ENCODE data around the gene CAPZA2. TPM values are rescaled to one million over a fixed set of nuclear protein-coding genes. Genes with fewer than 3 reads are reported as not detected.

Gene CAPZA2
- total and polyA plus RNA-seq, 9 of the 15 experiments (the other 6 are each of a cell fraction or from before 2014, with no cell fraction given), result 67.0 to 524 (median 176) TPM

DNA sequence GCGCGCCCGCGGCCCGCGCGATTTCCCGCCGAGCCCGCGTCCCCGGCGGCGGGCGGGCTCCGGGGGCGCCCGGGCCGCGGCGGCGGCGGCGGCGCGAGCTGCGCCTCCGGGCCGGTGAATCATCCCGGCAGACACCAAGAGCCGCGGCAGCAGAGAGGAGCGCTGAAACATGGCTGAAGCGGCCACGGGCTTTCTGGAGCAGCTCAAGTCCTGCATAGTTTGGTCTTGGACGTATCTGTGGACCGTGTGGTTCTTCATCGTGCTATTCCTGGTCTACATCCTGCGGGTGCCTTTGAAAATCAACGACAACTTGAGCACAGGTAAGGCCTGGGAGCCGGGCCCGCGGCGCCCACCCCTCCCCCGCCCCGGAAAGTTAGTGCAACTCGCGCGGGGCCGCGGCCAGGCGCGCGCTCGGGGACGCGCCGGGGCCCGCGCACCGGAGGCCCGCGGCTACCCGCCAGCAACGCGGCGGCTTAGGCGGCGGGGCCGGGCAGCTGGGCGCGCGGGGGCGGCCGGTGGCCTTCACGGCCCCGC lies 91.1 kb downstream of the CAPZA2 start, which contains the start of gene ST7 (continued):
- TF ChIP-seq SNIP1 (IDR thresholded peaks at IDR 0.05; ENCODE audit: low read depth) (no peak), DNMT1 (IDR thresholded peaks at IDR 0.05) (no peak), SREBF1 (IDR thresholded peaks at IDR 0.05; ENCODE audit: borderline replicate concordance, low read depth, low read length) (no peak), TBP (optimal IDR thresholded peaks at IDR 0.05; ENCODE audit: low read depth, low read length) (peak; percentile 68), RHOXF2B (CRISPR knock-in tag; conservative IDR thresholded peaks at IDR 0.05) (no peak), CREB1 (IDR thresholded peaks at IDR 0.05) (no peak; the same call in 1 of the 2 replicates), CREB1 (CRISPR knock-in tag; IDR thresholded peaks at IDR 0.05) (no peak), ZC3H8 (IDR thresholded peaks at IDR 0.05) (no peak), NRF1 (conservative IDR thresholded peaks at IDR 0.05 in 1 of 2, IDR thresholded peaks at IDR 0.05 in 1 of 2) (peak; percentile 32 to 57; a peak in 2 of 4 replicates), CTCFL (IDR thresholded peaks at IDR 0.05; ENCODE audit: borderline replicate concordance, insufficient read depth, low read depth, low read length, poor library complexity, severe bottlenecking) (no peak), HDAC3 (IDR thresholded peaks at IDR 0.05; ENCODE audit: borderline replicate concordance, partially characterized antibody) (no peak), SPI1 (IDR thresholded peaks at IDR 0.05; ENCODE audit: borderline replicate concordance, low read depth, low read length) (no peak), ZNF76 (CRISPR knock-in tag; IDR thresholded peaks at IDR 0.05; ENCODE audit: borderline replicate concordance) (no peak), FOXJ2 (tag; IDR thresholded peaks at IDR 0.05) (no peak), TEAD2 (tag; IDR thresholded peaks at IDR 0.05) (no peak), SMAD4 (CRISPR knock-in tag; conservative IDR thresholded peaks at IDR 0.05) (peak; percentile 94), BCL6 (CRISPR knock-in tag; IDR thresholded peaks at IDR 0.05) (no peak), TCF3 (CRISPR knock-in tag; IDR thresholded peaks at IDR 0.05) (no peak), SRSF1 (IDR thresholded peaks at IDR 0.05; ENCODE audit: low read depth, low read length) (no peak), NFE2L1 (tag; IDR thresholded peaks at IDR 0.05; ENCODE audit: borderline replicate concordance, low read depth) (no peak), POLR2B (IDR thresholded peaks at IDR 0.05; ENCODE audit: low read depth, partially characterized antibody) (peak; percentile 69), HSF4 (CRISPR knock-in tag; IDR thresholded peaks at IDR 0.05; ENCODE audit: borderline replicate concordance) (no peak), PBX2 (CRISPR knock-in tag; IDR thresholded peaks at IDR 0.05; ENCODE audit: low read depth) (no peak), PBX2 (tag; conservative IDR thresholded peaks at IDR 0.05; ENCODE audit: low read depth) (no peak), ZC3H4 (CRISPR knock-in tag; IDR thresholded peaks at IDR 0.05; ENCODE audit: borderline replicate concordance) (no peak)
- TF ChIP-seq, protein P1, sequence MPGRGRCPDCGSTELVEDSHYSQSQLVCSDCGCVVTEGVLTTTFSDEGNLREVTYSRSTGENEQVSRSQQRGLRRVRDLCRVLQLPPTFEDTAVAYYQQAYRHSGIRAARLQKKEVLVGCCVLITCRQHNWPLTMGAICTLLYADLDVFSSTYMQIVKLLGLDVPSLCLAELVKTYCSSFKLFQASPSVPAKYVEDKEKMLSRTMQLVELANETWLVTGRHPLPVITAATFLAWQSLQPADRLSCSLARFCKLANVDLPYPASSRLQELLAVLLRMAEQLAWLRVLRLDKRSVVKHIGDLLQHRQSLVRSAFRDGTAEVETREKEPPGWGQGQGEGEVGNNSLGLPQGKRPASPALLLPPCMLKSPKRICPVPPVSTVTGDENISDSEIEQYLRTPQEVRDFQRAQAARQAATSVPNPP (IDR thresholded peaks at IDR 0.05; ENCODE audit: borderline replicate concordance, insufficient read depth, insufficient read length), result no peak

All from K562 (cell line).